A549 (cell line): ENCODE measurements around the gene HLA-C. TPM values are rescaled to one million over a fixed set of nuclear protein-coding genes. Genes with fewer than 3 reads are reported as not detected.

Experiments used
- ATAC-seq, 2 experiments: fragments of 200-7000 bp in 1 of 2; fragments of >200 bp in 1 of 2; cut with Nextera tagmentation in 1 of 2; cut with Tn5 transposase in 1 of 2; 3 replicates each; pipeline versions ENCODE4 v1.8.0 to v1.9.1; 2018 to 2020; ENCODE audit warnings: mild to moderate bottlenecking in 1 of 2, moderate library complexity in 1 of 2
- CTCF ChIA-PET: fragments of 300-600 bp; sonication (Branson Sonifier 250); formaldehyde crosslinking; extraction: SDS; loops from one replicate; lab custom pipeline; 2021; ENCODE audit warnings: antibody characterized with exemption, inconsistent platforms; lab: Yijun Ruan, JAX
- POLR2A ChIA-PET: fragments of 350-600 bp; formaldehyde crosslinking; extraction: SDS; loops from one replicate; lab custom pipeline; 2021; ENCODE audit warnings: antibody characterized with exemption, inconsistent platforms; lab: Yijun Ruan, JAX
- DNase-seq, 2 experiments: peaks; one replicate each; pipeline versions ENCODE4 v3.0.0 to v3.0.0-alpha.2; 2011 to 2016; ENCODE audit warnings: low read depth in 1 of 2, low spot score in 1 of 2
- FAIRE-seq: peaks from 2 replicates; lab custom pipeline; 2011; peaks lifted over from hg19 to GRCh38; lab: Jason Lieb, UNC
- H3K27ac ChIP-seq, 2 experiments: fragments of >200 bp; sonication (Bioruptor Twin); formaldehyde crosslinking; 3 replicates each; pipeline ENCODE4 v1.5.1; 2016 to 2017
- H3K4me1 ChIP-seq: fragments of >200 bp; sonication (Bioruptor Twin); formaldehyde crosslinking; 3 replicates; pipeline ENCODE4 v1.6.1; 2016
- H3K4me2 ChIP-seq: fragments of >200 bp; sonication (Bioruptor Twin); formaldehyde crosslinking; 3 replicates; pipeline ENCODE4 v1.6.1; 2016
- H3K4me3 ChIP-seq: fragments of >200 bp; sonication (Bioruptor Twin); formaldehyde crosslinking; 3 replicates; pipeline ENCODE4 v1.5.1; 2016
- H3K9me3 ChIP-seq: fragments of >200 bp; sonication (Bioruptor Twin); formaldehyde crosslinking; 3 replicates; pipeline ENCODE4 v1.6.1; 2016
- BCL3 ChIP-seq: fragments of >200 bp; sonication (Bioruptor Twin); formaldehyde crosslinking; IDR thresholded peaks from 3 replicates; pipeline ENCODE4 v1.6.1; 2016
- CBX2 ChIP-seq: fragments of 200-600 bp; sonication (generic); IDR thresholded peaks from 2 replicates; pipeline ENCODE4 v1.6.1; 2016; ENCODE audit warnings: low read depth, mild to moderate bottlenecking, borderline replicate concordance
- CBX8 ChIP-seq: fragments of 200-600 bp; sonication (generic); IDR thresholded peaks from 2 replicates; pipeline ENCODE4 v1.6.1; 2016
- CEBPB ChIP-seq, 2 experiments: fragments of >200 bp in 1 of 2; sonication (Bioruptor Twin) in 1 of 2; formaldehyde crosslinking in 1 of 2; IDR thresholded peaks; 2 replicates each; pipeline ENCODE4 v1.6.1; 2012 to 2016
- CHD2 ChIP-seq: fragments of 150-350 bp; IDR thresholded peaks from 2 replicates; pipeline ENCODE4 v1.6.1; 2014; ENCODE audit warnings: low read length; ENCODE audit not compliant: partially characterized antibody
- EHF ChIP-seq: fragments of 250-450 bp; sonication (Bioruptor Pico); IDR thresholded peaks from 2 replicates; pipeline ENCODE4 v1.5.0; 2020; ENCODE audit warnings: mild to moderate bottlenecking
- EHMT2 ChIP-seq: fragments of 200-600 bp; sonication (generic); IDR thresholded peaks from 2 replicates; pipeline ENCODE4 v1.6.1; 2016; ENCODE audit warnings: antibody characterized with exemption, low read depth, mild to moderate bottlenecking, moderate library complexity
- FOSB ChIP-seq: fragments of 250-450 bp; sonication (Bioruptor Pico); IDR thresholded peaks from 2 replicates; pipeline ENCODE4 v1.5.0; 2020; ENCODE audit warnings: mild to moderate bottlenecking, moderate library complexity
- FOXS1 ChIP-seq: fragments of 250-450 bp; sonication (Bioruptor Pico); IDR thresholded peaks from 2 replicates; pipeline ENCODE4 v1.5.0; 2020; ENCODE audit warnings: mild to moderate bottlenecking, moderate library complexity
- HOXB13 ChIP-seq: fragments of 250-450 bp; sonication (Bioruptor Pico); IDR thresholded peaks from 2 replicates; pipeline ENCODE4 v1.5.0; 2020; ENCODE audit warnings: low read depth, mild to moderate bottlenecking, moderate library complexity
- JUN ChIP-seq, 2 experiments: fragments of >200 bp; sonication (Bioruptor Twin); formaldehyde crosslinking; IDR thresholded peaks; 2 replicates in 1 of 2; 3 replicates in 1 of 2; pipeline ENCODE4 v1.6.1; 2016 to 2017
- KDM1A ChIP-seq: fragments of 200-600 bp; sonication (generic); IDR thresholded peaks from 2 replicates; pipeline ENCODE4 v1.6.1; 2016; ENCODE audit warnings: low read depth, mild to moderate bottlenecking
- NFE2L2 ChIP-seq: fragments of 150-350 bp; conservative IDR thresholded peaks from 2 replicates; pipeline ENCODE4 v1.6.1; 2014; ENCODE audit warnings: low read length
- POLR2A ChIP-seq: IDR thresholded peaks from 2 replicates; pipeline ENCODE4 v1.6.1; 2012; ENCODE audit warnings: mild to moderate bottlenecking, low read length
- RFX5 ChIP-seq: fragments of 450-650 bp; IDR thresholded peaks from 2 replicates; pipeline ENCODE4 v1.7.1; 2014; ENCODE audit warnings: antibody characterized with exemption, mild to moderate bottlenecking, moderate library complexity
- TP53 ChIP-seq: fragments of 250-450 bp; sonication (Bioruptor Pico); IDR thresholded peaks from 2 replicates; pipeline ENCODE4 v1.5.0; 2021; ENCODE audit warnings: mild to moderate bottlenecking, moderate library complexity
- ZSCAN20 ChIP-seq: fragments of 250-450 bp; sonication (Bioruptor Pico); IDR thresholded peaks from 2 replicates; pipeline ENCODE4 v1.8.0; 2022; ENCODE audit warnings: mild to moderate bottlenecking, moderate library complexity
- WGBS: methylation state at CpG from one replicate; pipeline ENCODE4 v1.1.6; 2017; ENCODE audit errors: missing lambda C conversion rate; 5-methylcytosine and 5-hydroxymethylcytosine counted together
- polyA plus RNA-seq, 4 experiments: library from polyadenylated mRNA; depleted of rRNA in 3 of 4; stranded (reverse); fragments of >200 nt; fragmentation: RNase III in 1 of 4; extraction: RNeasy Plus Mini Kit Qiagen cat#74134 plus additional on column Dnase treatment in 1 of 4; gene quantifications; 2 replicates in 3 of 4; 3 replicates in 1 of 4; pipeline ENCODE4 v1.2.3, GENCODE V29; 2011 to 2017
- TF ChIP-seq, protein P1 (sequence below): fragments of 150-350 bp; IDR thresholded peaks from 2 replicates; pipeline ENCODE4 v1.6.1; 2014; ENCODE audit warnings: low read depth, mild to moderate bottlenecking, low read length
- TF ChIP-seq, protein P2 (sequence below): IDR thresholded peaks from 2 replicates; pipeline ENCODE4 v1.6.1; 2012; ENCODE audit warnings: low read depth, borderline replicate concordance
- TF ChIP-seq, protein P3 (sequence below): fragments of >200 bp; sonication (Bioruptor Twin); formaldehyde crosslinking; IDR thresholded peaks from 3 replicates; pipeline ENCODE4 v1.5.1; 2016
- TF ChIP-seq, protein P4 (sequence below): fragments of >200 bp; sonication (Bioruptor Twin); formaldehyde crosslinking; IDR thresholded peaks from 2 replicates; pipeline ENCODE4 v1.6.1; 2016
- TF ChIP-seq, protein P5 (sequence below): fragments of 250-450 bp; sonication (Bioruptor Pico); IDR thresholded peaks from 2 replicates; pipeline ENCODE4 v1.5.0; 2020; ENCODE audit warnings: low read depth, mild to moderate bottlenecking, moderate library complexity

Gene HLA-C
- polyA plus RNA-seq, 2 of the 4 experiments (the other 2 are of a cell fraction) = 22.6 to 40.9 TPM

- Histone ChIP-seq H3K27ac (peak overlapping the region; percentile 52 to 79; a peak in 4 of 6 replicates), H3K9me3 (no peaks in the 10 kb centered on the region)
- no peak for DNase-seq
- POLR2A ChIA-PET = no interaction called here
- ATAC-seq = peak in 1 of 2 experiments; percentile 13; a peak in 3 of 6 replicates
- no peak for TF ChIP-seq CBX2
- TF ChIP-seq CEBPB (IDR thresholded peaks at IDR 0.05) = no peak
- TF ChIP-seq POLR2A = no peak
- TF ChIP-seq ZSCAN20 (CRISPR knock-in tag) = no peak
- TF ChIP-seq, protein P1, sequence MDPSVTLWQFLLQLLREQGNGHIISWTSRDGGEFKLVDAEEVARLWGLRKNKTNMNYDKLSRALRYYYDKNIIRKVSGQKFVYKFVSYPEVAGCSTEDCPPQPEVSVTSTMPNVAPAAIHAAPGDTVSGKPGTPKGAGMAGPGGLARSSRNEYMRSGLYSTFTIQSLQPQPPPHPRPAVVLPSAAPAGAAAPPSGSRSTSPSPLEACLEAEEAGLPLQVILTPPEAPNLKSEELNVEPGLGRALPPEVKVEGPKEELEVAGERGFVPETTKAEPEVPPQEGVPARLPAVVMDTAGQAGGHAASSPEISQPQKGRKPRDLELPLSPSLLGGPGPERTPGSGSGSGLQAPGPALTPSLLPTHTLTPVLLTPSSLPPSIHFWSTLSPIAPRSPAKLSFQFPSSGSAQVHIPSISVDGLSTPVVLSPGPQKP = no peak
- TF ChIP-seq NFE2L2 = no peak
- no peak for TF ChIP-seq EHMT2
- no peak for TF ChIP-seq BCL3
- TF ChIP-seq, protein P2, sequence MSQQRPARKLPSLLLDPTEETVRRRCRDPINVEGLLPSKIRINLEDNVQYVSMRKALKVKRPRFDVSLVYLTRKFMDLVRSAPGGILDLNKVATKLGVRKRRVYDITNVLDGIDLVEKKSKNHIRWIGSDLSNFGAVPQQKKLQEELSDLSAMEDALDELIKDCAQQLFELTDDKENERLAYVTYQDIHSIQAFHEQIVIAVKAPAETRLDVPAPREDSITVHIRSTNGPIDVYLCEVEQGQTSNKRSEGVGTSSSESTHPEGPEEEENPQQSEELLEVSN = no peak
- no peak for TF ChIP-seq CHD2
- no peak for TF ChIP-seq RFX5
- no peak for TF ChIP-seq JUN (IDR thresholded peaks at IDR 0.05)
- no peak for TF ChIP-seq FOXS1
- TF ChIP-seq, all 56 proteins: peak for 0
- peak overlapping the region; percentile 50 for H3K4me3 ChIP-seq
- FAIRE-seq = no peak
- peak overlapping the region; percentile 82 for H3K4me2 ChIP-seq
- 0 out of 3 replicates have a peak, but pooled peaks cover 3% of the 10 kb centered on the region for H3K4me1 ChIP-seq
- CTCF ChIA-PET = no interaction called here
- WGBS = 46% methylated on average over 2 of the region's 4 CpGs
These were observed 544 bp upstream of the HLA-C start for GRCh38 chr6:31272436-31272835.

- CTCF ChIA-PET = no interaction called here
- ATAC-seq = peak; percentile 45 to 76; a peak in 4 of 6 replicates
- POLR2A ChIA-PET = no interaction called here
- peak overlapping the region; percentile 82; the same call in 2 of the 3 replicates for H3K4me2 ChIP-seq
- H3K4me3 ChIP-seq = peak overlapping the region; percentile 50
- no peak for FAIRE-seq
- no peaks in the 10 kb centered on the region for H3K9me3 ChIP-seq
- DNase-seq = peak in 1 of 2 experiments; percentile 15
- 0 out of 3 replicates have a peak, but pooled peaks cover 3% of the 10 kb centered on the region for H3K4me1 ChIP-seq
- 58% methylated on average over 6 of the region's 62 CpGs for WGBS
- H3K27ac ChIP-seq = peak overlapping the region; percentile 52 to 79; a peak in 4 of 6 replicates
- TF ChIP-seq CBX8 (no peak), HOXB13 (CRISPR knock-in tag) (no peak), KDM1A (no peak), EHF (no peak), POLR2A (no peak), FOSB (CRISPR knock-in tag) (no peak), FOXS1 (no peak), TP53 (no peak)
- TF ChIP-seq, protein P3, sequence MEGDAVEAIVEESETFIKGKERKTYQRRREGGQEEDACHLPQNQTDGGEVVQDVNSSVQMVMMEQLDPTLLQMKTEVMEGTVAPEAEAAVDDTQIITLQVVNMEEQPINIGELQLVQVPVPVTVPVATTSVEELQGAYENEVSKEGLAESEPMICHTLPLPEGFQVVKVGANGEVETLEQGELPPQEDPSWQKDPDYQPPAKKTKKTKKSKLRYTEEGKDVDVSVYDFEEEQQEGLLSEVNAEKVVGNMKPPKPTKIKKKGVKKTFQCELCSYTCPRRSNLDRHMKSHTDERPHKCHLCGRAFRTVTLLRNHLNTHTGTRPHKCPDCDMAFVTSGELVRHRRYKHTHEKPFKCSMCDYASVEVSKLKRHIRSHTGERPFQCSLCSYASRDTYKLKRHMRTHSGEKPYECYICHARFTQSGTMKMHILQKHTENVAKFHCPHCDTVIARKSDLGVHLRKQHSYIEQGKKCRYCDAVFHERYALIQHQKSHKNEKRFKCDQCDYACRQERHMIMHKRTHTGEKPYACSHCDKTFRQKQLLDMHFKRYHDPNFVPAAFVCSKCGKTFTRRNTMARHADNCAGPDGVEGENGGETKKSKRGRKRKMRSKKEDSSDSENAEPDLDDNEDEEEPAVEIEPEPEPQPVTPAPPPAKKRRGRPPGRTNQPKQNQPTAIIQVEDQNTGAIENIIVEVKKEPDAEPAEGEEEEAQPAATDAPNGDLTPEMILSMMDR = no peak
- TF ChIP-seq, protein P4, sequence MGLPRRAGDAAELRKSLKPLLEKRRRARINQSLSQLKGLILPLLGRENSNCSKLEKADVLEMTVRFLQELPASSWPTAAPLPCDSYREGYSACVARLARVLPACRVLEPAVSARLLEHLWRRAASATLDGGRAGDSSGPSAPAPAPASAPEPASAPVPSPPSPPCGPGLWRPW = no peak
- TF ChIP-seq, protein P5, sequence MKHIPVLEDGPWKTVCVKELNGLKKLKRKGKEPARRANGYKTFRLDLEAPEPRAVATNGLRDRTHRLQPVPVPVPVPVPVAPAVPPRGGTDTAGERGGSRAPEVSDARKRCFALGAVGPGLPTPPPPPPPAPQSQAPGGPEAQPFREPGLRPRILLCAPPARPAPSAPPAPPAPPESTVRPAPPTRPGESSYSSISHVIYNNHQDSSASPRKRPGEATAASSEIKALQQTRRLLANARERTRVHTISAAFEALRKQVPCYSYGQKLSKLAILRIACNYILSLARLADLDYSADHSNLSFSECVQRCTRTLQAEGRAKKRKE (CRISPR knock-in tag) = no peak
These were observed 878 bp downstream of the HLA-C start for GRCh38 chr6:31270788-31271640.
